Endothelial cell of umbilical vein (primary cell): Measurements from ENCODE around the gene HPCAL4.

Experiments
- EZH2 ChIP-seq: IDR thresholded peaks from 2 replicates; pipeline ENCODE4 v1.6.1; 2012; ENCODE audit warnings: borderline replicate concordance, low read depth, mild to moderate bottlenecking, moderate library complexity, low read length, inconsistent platforms; ENCODE audit not compliant: severe bottlenecking
- FOS ChIP-seq: IDR thresholded peaks from 2 replicates; pipeline ENCODE4 v1.6.1; 2011; ENCODE audit warnings: mild to moderate bottlenecking, low read length, moderate library complexity, borderline replicate concordance; ENCODE audit not compliant: insufficient read depth
- JUN ChIP-seq: IDR thresholded peaks from 2 replicates; pipeline ENCODE4 v1.6.1; 2011; ENCODE audit warnings: borderline replicate concordance, low read depth; ENCODE audit not compliant: insufficient read length, insufficient read depth
- POLR2A ChIP-seq: IDR thresholded peaks from 2 replicates; pipeline ENCODE4 v1.6.1; 2012; ENCODE audit warnings: low read depth, mild to moderate bottlenecking, control low read depth, low read length
- POLR2AphosphoS5 ChIP-seq: IDR thresholded peaks from 2 replicates; pipeline ENCODE4 v1.6.1; 2012; ENCODE audit warnings: low read depth, mild to moderate bottlenecking, control low read depth, low read length, moderate library complexity; ENCODE audit not compliant: insufficient read depth
- TF ChIP-seq, protein P1 (sequence below), 2 donors: IDR thresholded peaks; 1 replicate in 1 of 2; 2 replicates in 1 of 2; pipeline ENCODE4 v1.5.1; 2011; ENCODE audit warnings: low read length in 2 of 2, mild to moderate bottlenecking in 2 of 2, moderate library complexity in 2 of 2, control low read depth in 1 of 2, inconsistent platforms in 1 of 2, low read depth in 1 of 2; ENCODE audit not compliant: insufficient read depth in 1 of 2; ENCODE audit errors: extremely low read depth in 1 of 2
- TF ChIP-seq, protein P2 (sequence below): IDR thresholded peaks from 2 replicates; pipeline ENCODE4 v1.6.1; 2011; ENCODE audit not compliant: insufficient read depth, insufficient read length

GRCh38 chr1:39732730-39733129 is 41.5 kb upstream of the HPCAL4 start:
- TF ChIP-seq, protein P1, sequence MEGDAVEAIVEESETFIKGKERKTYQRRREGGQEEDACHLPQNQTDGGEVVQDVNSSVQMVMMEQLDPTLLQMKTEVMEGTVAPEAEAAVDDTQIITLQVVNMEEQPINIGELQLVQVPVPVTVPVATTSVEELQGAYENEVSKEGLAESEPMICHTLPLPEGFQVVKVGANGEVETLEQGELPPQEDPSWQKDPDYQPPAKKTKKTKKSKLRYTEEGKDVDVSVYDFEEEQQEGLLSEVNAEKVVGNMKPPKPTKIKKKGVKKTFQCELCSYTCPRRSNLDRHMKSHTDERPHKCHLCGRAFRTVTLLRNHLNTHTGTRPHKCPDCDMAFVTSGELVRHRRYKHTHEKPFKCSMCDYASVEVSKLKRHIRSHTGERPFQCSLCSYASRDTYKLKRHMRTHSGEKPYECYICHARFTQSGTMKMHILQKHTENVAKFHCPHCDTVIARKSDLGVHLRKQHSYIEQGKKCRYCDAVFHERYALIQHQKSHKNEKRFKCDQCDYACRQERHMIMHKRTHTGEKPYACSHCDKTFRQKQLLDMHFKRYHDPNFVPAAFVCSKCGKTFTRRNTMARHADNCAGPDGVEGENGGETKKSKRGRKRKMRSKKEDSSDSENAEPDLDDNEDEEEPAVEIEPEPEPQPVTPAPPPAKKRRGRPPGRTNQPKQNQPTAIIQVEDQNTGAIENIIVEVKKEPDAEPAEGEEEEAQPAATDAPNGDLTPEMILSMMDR (IDR thresholded peaks at IDR 0.05; ENCODE audit: extremely low read depth in 1 of 2, insufficient read depth in 1 of 2, low read depth in 1 of 2, low read length in 2 of 2), result no peak
- no peak for TF ChIP-seq POLR2AphosphoS5
- no peak for TF ChIP-seq EZH2
- no peak for TF ChIP-seq FOS
- TF ChIP-seq JUN, result no peak
- TF ChIP-seq POLR2A, result no peak
- TF ChIP-seq, protein P2, sequence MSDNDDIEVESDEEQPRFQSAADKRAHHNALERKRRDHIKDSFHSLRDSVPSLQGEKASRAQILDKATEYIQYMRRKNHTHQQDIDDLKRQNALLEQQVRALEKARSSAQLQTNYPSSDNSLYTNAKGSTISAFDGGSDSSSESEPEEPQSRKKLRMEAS, result no peak
